Neural crest cell (in vitro differentiated cells): Measurements from ENCODE around the gene CHD9. TPM values are rescaled to one million over a fixed set of nuclear protein-coding genes. Genes with fewer than 3 reads are reported as not detected.

Experiments
- DNase-seq: peaks from one replicate; pipeline ENCODE4 v3.0.0; 2021; ENCODE audit warnings: low read depth, mixed read lengths, low spot score
- H3K27ac Mint-ChIP-seq: one replicate; pipeline ENCODE4 v1.8.0; 2021; ENCODE audit warnings: mild to moderate bottlenecking, mixed read lengths; ENCODE audit not compliant: unreplicated experiment
- H3K27me3 Mint-ChIP-seq: 2 replicates; pipeline ENCODE4 v1.8.0; 2021; ENCODE audit warnings: low read depth, mild to moderate bottlenecking, mixed read lengths
- H3K36me3 Mint-ChIP-seq: 2 replicates; pipeline ENCODE4 v1.8.0; 2021; ENCODE audit warnings: low read depth, mild to moderate bottlenecking, mixed read lengths
- H3K4me1 Mint-ChIP-seq: 2 replicates; pipeline ENCODE4 v1.8.0; 2021; ENCODE audit warnings: mixed read lengths
- H3K4me3 Mint-ChIP-seq: one replicate; pipeline ENCODE4 v1.8.0; 2021; ENCODE audit warnings: mild to moderate bottlenecking, mixed read lengths
- H3K9me3 Mint-ChIP-seq: 2 replicates; pipeline ENCODE4 v1.8.0; 2021; ENCODE audit warnings: mixed read lengths
- CTCF ChIP-seq: fragments of 200-600 bp; sonication (generic); conservative IDR thresholded peaks from 2 replicates; pipeline ENCODE4 v1.5.0; 2021; ENCODE audit warnings: antibody characterized with exemption, mild to moderate bottlenecking
- total RNA-seq: library from RNA; stranded (reverse); gene quantifications from 2 replicates; pipeline ENCODE4 v1.2.1, GENCODE V29; 2021

CHD9 gene
- total RNA-seq, 1 donor from 2014 or later: 76.0 TPM

- TF ChIP-seq CTCF: no peak
- Mint-ChIP-seq H3K9me3 (no peaks in the 10 kb centered on the region), H3K27me3 (no peaks in the 10 kb centered on the region), H3K27ac (peak overlapping the region; percentile 69), H3K4me3 (no peak overlapping the region), H3K36me3 (no peaks in the 10 kb centered on the region), H3K4me1 (peaks cover 39% of the 10 kb centered on the region)
- DNase-seq: no peak
These were observed 3.6 kb downstream of the CHD9 start for GRCh38 chr16:53058441-53058840.

GRCh38 chr16:53058882-53059281, 4.1 kb downstream of the CHD9 start:
- TF ChIP-seq CTCF: no peak
- Mint-ChIP-seq H3K4me1 (peaks cover 38% of the 10 kb centered on the region), H3K4me3 (no peak overlapping the region), H3K9me3 (no peaks in the 10 kb centered on the region), H3K36me3 (no peaks in the 10 kb centered on the region), H3K27ac (peak overlapping the region; percentile 69), H3K27me3 (no peaks in the 10 kb centered on the region)
- no peak for DNase-seq

GRCh38 chr16:53059672-53060071, 4.9 kb downstream of the CHD9 start:
- Mint-ChIP-seq H3K36me3 (no peaks in the 10 kb centered on the region), H3K4me3 (no peak overlapping the region), H3K27me3 (no peaks in the 10 kb centered on the region), H3K27ac (no peak overlapping the region), H3K4me1 (peaks cover 36% of the 10 kb centered on the region), H3K9me3 (no peaks in the 10 kb centered on the region)
- no peak for TF ChIP-seq CTCF
- no peak for DNase-seq

GRCh38 chr16:53061256-53061655, 6.5 kb downstream of the CHD9 start:
- TF ChIP-seq CTCF: no peak
- Mint-ChIP-seq H3K27ac (peak overlapping the region; percentile 12), H3K9me3 (no peaks in the 10 kb centered on the region), H3K4me1 (peaks cover 39% of the 10 kb centered on the region), H3K27me3 (no peaks in the 10 kb centered on the region), H3K4me3 (no peak overlapping the region), H3K36me3 (no peaks in the 10 kb centered on the region)
- no peak for DNase-seq

- H3K36me3 Mint-ChIP-seq: no peaks in the 10 kb centered on the region
- H3K4me1 Mint-ChIP-seq: peaks cover 36% of the 10 kb centered on the region
- no peak for TF ChIP-seq CTCF
- H3K27ac Mint-ChIP-seq: peak overlapping the region; percentile 12
- no peaks in the 10 kb centered on the region for H3K27me3 Mint-ChIP-seq
- H3K4me3 Mint-ChIP-seq: no peak overlapping the region
- no peak for DNase-seq
- H3K9me3 Mint-ChIP-seq: no peaks in the 10 kb centered on the region
These were observed 6.9 kb downstream of the CHD9 start for GRCh38 chr16:53061701-53062159.
